ENCODE measurements around the gene RASGRF2.

GRCh38 chr5:81253875-81254274 is 293.7 kb downstream of the RASGRF2 start:
- TF ChIP-seq CTCF (IDR thresholded peaks at IDR 0.05; ENCODE audit: insufficient read depth, low read length) (no peak), POLR2AphosphoS5 (IDR thresholded peaks at IDR 0.05; ENCODE audit: low read depth) (no peak), GABPA (IDR thresholded peaks at IDR 0.05; ENCODE audit: low read depth) (no peak), SPI1 (IDR thresholded peaks at IDR 0.05; ENCODE audit: borderline replicate concordance, low read depth) (no peak)
- TF ChIP-seq, protein P1, sequence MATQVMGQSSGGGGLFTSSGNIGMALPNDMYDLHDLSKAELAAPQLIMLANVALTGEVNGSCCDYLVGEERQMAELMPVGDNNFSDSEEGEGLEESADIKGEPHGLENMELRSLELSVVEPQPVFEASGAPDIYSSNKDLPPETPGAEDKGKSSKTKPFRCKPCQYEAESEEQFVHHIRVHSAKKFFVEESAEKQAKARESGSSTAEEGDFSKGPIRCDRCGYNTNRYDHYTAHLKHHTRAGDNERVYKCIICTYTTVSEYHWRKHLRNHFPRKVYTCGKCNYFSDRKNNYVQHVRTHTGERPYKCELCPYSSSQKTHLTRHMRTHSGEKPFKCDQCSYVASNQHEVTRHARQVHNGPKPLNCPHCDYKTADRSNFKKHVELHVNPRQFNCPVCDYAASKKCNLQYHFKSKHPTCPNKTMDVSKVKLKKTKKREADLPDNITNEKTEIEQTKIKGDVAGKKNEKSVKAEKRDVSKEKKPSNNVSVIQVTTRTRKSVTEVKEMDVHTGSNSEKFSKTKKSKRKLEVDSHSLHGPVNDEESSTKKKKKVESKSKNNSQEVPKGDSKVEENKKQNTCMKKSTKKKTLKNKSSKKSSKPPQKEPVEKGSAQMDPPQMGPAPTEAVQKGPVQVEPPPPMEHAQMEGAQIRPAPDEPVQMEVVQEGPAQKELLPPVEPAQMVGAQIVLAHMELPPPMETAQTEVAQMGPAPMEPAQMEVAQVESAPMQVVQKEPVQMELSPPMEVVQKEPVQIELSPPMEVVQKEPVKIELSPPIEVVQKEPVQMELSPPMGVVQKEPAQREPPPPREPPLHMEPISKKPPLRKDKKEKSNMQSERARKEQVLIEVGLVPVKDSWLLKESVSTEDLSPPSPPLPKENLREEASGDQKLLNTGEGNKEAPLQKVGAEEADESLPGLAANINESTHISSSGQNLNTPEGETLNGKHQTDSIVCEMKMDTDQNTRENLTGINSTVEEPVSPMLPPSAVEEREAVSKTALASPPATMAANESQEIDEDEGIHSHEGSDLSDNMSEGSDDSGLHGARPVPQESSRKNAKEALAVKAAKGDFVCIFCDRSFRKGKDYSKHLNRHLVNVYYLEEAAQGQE (IDR thresholded peaks at IDR 0.05; ENCODE audit: insufficient replicate concordance, low read depth): no peak
